Stimulated activated CD8-positive, alpha-beta memory T cell treated with anti-CD3 and anti-CD28 coated beads, Interleukin-2, amount 100 ng/mL, for 1 hour (primary cell): Measurements from ENCODE around the gene DUSP11.
A peak's percentile ranks its signal among the peaks of the same experiment; 100 is the strongest.
"Not testable (repeated sequence)": the region's sequence is repeated elsewhere in the genome, so short reads cannot be mapped to it uniquely, and the experiment has no call there.

ENCODE experiments used
- DNase-seq, 2 donors: peaks; one replicate each; pipeline ENCODE4 v3.0.0-alpha.2; 2020; ENCODE audit warnings: low read depth in 2 of 2

DUSP11 gene

DNA sequence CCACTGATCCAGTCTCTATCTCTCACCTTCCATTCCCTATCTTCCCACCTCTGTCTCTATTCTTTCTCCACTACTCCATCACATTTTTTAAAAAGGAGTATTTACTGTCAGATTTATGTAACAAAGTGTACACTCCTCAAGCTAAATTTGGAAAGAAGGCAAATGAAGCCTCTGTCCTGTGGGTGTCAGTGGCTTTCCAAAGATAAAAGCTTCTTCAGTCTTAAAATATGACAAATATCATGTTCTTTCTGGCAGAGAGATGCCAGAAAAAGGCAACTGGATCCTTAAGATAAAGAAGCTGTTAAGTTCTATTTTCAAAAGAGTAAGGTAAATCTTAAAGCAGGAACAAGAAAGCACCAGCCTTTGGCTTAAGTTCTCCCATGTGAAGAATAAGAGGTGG lies 7.1 kb downstream of the DUSP11 start:
- no peak for DNase-seq

DNA sequence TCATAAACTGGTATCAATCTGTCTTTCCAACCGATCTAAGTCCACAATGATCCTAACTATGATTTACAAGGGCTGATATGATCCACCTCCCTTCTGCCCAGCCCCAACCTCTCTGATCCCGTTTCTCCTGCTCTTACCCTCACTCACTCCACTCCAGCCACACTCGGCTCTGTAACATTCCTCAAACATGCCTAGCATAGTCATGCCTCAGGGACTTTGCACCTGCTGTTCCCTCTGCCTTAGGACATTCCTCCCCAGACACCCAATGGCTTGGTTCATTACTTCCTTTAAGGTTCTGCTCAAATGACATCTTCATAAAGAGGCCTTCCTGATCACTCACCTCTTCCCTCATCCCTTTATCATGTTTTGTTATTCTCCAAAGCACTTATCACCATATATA lies 9.2 kb downstream of the DUSP11 start:
- no peak for DNase-seq

DNA sequence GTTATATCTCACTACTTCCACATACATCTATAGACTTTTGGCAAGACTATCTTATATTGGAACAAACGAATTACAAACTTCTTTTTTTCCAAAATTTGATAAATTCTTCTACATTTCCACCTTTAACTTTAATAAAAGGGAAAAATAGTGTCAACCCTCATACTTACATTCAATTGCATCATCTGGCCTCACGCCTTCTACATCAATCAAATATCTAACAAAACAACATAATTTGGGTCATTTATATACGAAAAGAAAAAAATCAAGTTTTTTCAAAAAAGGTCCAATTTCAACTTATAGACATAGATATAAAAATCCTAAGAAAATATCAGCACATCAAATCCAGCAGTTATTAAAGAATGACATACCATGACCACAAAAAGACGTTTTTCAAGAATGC lies 12.9 kb downstream of the DUSP11 start:
- no peak for DNase-seq

DNA sequence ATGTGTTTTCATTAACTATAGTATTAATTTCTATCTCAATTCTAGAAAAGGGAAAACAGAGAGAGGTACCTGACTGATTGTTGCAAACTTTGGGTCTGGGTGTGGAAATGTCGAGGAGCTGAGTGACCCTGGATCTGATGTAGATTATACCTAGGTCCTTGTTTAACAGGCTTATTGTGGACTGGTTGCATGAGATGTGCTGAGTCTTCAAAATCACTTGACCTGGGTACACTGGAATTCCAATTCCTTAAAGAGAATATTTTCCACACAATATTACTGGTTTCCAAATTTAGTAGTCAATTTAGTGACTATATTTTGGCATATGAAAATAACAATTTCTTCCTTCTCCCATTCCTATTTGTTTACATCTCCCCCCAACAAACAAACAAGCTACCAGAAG lies 13.6 kb downstream of the DUSP11 start:
- DNase-seq = no peak

DNA sequence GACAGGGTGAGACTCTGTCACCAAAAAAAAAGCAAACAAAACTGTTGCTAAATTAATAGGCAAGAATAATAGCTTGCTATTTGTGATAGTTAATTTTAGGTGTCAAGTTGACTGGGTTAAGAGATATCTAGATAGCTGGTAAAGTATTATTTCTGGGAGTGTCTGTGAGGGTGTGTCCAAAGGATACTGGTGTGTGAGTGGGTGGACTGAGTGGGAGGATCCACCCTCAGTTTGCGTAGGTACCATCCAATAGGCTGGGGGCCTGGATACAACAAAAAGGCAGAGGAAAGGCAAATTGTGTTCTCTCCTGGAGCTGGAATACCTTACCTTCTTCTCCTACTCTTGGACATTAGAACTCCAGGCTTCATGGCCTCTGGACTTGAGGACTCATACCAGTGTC lies 15.0 kb downstream of the DUSP11 start:
- DNase-seq = no peak

DNA sequence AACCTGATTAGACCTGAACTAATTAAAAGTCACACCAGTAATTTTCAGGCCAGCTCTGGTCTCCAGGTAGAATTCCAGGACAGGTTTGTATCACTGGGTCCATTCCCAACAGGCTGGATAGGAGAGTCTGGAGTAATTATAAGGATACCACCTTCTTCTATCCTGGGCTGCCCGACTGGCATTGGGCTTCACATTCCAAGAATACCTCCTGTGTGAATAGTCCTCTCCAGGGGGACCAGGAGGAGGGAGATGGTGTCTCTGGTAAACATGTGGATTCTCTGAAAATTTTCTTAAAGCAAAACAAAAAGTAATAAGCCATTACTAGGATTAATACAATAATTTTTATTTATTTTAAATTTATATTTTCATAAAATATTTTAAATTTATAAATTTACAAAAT lies 17.3 kb downstream of the DUSP11 start:
- no peak for DNase-seq

DNA sequence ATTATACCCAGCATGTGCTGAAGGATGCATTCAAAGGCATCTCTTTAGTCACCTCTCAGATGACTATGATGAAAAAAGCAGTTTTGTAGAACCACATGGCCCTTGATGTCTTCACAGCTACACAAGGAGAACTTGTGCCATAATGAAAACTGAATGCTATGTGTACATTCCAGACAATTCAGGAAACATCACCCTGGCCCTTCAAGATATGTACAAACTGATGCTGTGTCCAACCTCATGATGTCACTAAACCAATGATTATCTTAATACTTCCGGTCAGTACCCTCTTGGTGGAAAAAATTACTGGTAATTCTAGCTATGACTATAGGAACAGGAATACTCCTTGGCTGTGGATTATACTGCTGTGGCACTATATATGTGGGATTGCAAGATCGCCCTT lies 20.0 kb downstream of the DUSP11 start:
- DNase-seq = no peak

DNA sequence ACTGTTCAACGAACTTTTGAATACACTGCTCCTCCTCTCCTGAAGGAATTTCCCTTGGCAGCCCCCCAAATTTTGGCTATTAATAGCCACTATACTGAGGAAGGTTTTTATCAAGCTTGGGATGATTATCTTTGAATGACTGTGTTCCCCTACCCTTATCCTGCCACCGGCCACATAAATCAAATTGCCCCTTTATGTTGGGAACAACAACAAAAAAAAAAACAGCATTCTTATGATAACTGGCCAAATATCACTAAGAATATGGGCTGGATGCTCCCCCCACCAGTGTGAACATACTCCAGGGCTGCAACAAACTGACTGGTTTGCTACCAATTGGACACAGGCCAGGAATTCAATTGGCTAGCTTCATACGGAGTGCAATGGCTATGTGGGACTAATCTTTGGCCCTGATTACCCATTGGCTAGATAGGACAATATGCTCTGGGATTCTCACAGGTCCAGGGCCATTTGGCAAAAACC lies 20.6 kb downstream of the DUSP11 start:
- DNase-seq = no peak

DNA sequence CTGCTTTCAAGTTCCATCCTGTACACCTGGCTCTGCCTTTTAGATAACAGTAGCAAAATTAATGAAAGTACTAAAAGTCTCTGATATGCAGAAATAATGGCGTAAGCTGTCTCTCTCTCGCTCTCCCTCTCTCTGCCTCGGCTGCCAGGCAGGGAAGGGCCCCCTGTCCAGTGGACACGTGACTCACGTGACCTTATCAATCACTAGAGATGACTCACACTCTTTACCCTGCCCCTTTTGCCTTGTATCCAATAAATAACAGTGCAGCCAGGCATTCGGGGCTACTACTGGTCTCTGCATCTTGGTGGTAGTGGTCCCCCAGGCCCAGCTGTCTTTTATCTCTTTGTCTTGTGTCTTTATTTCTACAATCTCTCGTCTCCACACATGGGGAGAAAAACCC lies 25.6 kb downstream of the DUSP11 start:
- DNase-seq = not testable (repeated sequence)

DNA sequence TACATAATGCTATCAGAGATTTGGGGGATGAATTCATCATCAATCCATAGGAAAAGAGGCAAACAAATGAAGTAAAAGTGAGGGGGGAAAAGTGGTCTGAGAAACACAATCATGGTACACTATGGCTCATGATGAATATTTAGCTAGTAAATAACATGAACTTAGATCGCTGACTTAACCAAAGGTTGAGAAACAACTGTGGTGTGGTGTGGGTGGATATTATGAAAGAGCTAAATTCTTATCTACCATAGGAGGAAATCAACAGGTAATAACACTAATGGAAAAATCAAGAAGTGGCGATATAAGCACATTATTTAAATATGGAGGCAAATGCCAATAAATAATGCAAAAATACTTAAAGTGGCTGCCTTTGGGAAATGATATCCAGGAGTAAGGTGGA lies 30.6 kb downstream of the DUSP11 start:
- no peak for DNase-seq

DNA sequence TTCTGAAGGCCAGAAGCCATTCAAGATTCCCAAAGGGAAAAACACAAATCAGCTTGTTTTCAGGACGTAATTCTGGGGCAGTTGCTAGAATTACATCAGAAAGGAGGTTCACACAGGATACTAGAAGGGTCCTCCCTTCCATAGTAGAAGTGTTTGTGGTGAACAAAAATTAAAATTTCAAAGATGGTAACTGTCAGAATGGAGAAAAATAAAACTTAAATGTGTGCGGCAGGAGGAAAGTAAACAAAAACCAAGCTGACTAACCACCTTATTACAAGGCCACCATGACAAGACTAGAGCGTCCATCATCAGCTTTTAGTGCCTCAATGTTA lies 33.1 kb downstream of the DUSP11 start:
- DNase-seq = no peak

DNA sequence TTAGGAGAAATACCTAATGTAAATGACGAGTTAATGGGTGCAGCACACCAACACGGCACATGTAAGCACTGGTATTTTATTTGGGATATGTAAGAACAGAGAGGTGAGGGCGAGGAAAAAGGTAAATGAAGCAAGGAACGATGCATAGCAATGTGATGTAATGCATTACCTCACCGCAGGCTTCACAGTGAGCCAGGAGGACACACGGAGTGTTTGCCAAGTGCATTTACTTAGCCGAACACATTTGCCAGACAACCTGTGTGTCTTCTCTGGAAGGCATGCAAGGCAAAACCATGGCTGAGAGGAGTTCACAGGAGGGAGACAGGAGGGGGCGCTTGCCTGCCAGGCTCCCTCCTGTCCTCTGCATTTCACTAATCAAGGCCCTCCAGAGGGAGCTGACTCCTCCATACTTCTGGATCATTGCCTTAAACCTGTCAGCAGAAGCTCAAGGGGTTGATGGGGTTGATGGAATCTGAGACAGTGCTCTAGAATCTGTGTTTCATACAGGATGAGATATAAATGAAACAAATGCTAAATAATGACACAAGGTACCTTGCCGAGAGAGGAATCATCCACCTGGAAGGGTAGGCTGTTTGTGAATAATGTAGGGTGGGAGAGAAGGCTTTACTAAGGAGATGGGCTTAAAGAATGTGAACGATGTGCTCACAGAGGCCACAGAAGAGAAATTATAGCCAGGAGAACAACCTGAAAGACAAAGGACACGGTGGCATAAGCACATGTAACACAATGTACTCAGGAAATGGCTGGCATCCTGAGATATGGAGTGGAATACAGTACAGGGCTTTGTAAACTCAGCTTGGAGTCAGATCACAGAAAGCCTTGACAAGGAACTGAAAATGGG lies 33.7 kb downstream of the DUSP11 start:
- no peak for DNase-seq

DNA sequence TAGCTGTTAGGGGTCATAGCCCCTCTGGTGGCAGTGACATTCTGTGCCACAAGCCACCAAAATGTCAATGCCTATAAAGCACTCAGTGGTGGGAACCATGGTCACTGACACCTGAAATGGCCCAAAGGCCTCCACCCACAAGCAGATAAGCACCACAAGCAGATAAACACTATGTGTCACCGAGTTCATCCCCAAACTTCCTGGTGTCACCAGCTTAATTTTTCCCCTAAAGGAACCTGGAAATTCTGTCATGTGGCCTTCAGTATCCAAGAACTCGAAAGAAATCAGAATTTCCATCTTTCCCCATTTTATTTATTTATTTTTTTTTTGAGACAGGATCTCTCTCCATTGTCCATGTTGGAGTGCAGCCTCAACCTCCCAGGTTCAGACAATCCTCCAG lies 39.1 kb downstream of the DUSP11 start:
- DNase-seq = no peak

DNA sequence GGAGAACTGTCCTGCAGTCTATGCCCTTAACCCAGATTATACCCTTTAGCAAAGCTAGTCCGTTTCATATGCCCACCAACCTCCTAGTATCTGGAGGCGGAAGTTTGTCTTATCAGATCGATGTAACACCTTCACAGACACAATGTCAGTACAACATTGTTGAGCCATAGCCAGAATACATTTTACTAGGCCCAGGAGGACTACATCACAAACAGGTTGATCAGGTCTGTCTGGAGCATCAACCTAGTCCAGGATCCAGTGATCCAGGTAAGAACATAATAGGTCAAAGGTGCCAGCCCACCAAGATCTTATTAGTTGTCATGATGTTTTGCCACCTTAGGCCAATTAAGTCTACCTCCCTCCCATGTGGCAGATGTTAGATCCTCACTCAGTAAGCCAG lies 40.8 kb downstream of the DUSP11 start:
- no peak for DNase-seq

DNA sequence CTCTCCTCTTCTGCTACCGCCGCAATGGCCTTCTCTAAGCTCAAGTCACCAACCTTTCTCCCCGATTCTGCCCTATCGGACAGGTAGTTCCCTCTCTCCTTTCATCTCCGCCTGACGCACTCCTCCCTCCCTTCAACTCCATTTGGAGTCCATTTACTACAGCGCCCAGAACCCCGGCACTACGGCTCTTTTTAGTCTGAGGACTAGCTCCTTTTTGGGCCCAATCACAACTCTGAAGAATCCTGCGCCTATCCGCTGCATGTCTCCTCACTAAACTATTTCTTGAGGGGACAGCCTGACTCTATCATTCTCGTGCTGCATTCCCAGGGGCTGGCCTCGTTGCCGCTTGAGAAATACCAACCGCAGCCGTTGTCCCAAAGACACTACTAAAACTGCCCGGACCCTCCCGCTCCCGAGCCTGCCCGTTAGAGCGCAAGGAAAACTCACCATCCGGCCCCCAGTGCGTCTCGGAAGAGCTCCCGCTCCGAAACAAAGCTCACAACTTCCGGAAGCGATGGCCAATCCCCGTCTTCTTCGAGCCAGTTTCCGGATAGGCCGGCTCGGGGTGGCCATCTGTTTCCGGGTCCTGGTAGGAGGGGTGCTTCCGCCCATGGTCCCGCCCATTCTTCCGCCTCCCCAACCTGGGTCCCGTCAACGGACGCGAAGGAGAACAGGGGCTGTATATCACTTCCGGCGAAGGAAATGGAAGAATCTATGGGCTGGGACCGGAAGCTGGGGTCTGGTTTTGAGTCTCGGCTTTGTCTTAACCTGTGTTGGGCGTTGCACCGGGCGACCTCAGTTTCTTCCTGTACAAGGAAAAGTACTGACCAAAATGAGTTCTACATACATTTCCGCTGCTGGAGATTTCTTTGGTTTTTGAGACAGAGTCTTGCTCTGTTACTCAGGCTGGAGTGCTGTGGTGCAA lies 42.8 kb downstream of the DUSP11 start, which contains the start of gene TPRKB:
Gene TPRKB (minus strand): TSS at position 491 of the 925 bp plus-strand sequence. CDS start 2,776 bp downstream, outside the sequence.
- peak; percentile 86 for DNase-seq

DNA sequence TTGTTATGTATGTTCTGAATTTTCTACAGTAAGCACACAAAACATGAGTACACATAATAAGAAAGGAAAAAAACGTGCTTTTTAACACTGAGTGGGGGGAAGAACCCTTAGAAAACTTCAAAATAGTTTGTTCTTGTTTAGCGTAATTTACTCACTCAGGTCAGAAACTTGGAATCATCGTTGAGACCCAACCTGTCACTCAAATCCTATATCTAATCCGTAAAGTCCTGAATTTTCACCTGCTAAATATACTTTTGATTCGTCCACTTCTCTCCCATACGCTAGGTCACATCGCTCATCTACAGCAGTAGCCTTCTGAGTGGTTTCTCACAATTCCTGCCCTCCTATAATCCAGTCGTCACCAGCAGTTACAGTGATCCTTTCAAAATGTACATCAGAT lies 43.5 kb downstream of the DUSP11 start:
- DNase-seq = no peak

DNA sequence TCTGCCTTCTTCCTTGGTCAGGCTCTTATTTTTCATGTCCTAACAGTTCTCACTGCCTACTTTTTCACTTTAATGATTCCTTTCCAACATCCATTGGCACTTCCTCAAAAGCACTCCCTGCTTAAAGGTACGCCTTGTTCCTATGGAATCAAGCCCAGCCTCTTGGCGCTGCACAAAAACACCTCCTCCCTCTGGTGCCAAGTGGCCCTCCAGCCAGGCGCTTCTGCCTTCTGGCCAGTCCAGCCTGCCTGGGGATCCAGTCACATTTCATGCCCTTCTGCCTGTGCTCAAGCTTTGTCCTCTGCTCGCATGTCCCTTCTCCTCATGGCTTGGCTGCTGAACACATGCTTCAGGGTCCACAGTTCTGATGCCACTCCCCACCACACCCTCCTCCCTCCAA lies 49.1 kb downstream of the DUSP11 start:
- DNase-seq = no peak

DNA sequence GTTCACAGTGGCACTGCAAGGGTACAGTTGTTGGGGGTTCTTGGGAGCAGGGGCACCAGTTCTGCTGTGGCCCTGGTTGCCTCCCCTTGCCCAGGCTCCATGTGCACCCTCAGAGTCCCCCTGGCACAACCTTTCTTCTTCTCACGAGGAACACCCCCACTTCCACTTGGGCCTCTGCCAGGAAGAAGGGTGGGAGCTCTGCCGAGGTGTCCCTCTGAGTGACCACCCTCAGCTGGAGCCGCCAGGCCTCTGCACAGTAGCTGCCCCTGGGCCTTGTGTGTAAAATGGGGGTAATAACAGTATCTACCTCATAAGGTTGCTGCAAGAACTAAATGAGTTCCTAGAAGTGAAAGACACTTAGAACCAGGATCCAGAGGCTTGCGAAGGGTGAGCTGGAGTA lies 51.2 kb downstream of the DUSP11 start:
- DNase-seq = no peak

DNA sequence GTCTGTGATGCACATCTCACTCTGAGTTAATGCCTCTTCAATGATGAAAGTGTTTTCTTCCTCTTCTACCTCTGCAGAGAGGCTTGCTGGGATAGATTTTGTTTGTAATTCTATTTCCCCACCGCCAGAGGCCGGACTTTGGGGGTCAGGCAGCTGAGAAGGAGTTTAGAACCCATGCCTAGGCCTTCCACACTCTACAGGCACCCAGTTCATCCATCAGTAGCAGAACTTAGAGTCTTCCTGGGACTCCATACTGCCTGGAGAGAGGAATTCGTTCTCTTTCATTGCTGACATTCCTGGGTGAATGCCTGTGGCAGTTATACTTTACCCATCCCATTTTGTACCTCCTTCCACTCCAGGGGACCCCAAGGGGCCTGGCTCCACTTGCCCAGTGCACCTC lies 51.9 kb downstream of the DUSP11 start:
- DNase-seq = no peak

DNA sequence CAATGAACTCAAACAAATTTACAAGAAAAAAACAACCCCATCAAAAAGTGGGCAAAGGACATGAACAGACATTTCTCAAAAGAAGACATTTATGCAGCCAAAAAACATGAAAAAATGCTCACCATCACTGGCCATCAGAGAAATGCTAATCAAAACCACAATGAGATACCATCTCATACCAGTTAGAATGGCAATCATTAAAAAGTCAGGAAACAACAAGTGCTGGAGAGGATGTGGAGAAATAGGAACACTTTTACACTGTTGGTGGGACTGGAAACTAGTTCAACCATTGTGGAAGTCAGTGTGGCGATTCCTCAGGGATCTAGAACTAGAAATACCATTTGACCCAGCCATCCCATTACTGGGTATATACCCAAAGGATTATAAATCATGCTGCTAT lies 53.2 kb downstream of the DUSP11 start:
- DNase-seq = not testable (repeated sequence)

DNA sequence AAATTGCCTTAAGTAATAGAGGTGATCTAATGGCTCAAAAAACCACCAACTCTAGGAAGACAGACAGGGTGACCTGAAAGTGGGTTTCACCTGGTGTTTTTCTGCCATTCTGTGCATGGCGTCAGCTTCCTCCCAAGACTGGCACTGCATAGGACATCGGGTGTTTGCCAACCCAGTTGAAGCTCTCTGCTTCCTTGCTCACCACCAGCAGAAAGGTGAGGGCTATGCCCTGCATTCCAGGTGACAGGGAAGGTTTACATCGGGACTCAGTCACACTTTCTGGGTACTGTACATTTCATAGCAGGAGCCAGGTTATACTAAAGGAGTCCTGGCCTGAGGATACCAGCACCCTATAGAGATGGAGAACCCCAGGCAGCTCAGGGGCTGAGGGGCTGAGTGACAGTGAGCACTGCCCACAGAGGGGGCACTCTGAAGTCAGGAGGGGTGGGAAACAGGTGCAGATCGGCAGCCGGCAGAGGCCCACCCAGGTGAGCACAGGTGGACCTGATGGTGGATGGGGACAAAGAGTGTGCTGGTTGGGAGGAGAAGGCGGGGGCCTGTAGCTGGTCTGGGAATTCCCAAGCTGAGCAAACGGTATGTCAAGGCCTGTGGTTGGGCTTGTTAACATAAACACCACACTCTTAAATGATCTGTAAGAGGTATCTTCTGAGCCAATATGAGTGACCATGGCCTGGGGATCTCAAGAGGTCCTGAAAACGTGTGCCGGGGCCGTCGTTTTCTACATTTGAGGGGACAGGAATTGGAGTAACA lies 60.9 kb downstream of the DUSP11 start:
- no peak for DNase-seq

DNA sequence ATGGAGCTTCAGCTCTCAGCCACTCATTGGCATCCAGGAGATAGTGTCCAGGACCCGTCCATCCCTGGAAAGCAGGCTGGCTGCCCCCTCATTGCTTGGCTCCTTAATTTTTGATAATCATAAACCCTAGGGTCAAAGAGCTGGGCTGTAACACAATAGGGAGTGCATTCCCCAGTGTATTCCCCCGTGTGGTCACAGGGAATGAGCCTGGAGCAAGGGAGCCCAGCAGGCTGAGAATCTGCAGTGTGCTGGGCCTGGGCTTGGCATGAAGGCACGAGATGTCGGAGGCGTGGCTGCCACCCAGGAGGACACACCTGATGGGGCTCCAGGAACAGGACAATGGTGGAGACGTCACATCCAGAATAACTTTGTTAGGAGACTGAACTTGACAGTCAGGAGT lies 61.5 kb downstream of the DUSP11 start:
- no peak for DNase-seq
